ENCODE results near the gene ACTR1B.

ACTR1B gene

DNA sequence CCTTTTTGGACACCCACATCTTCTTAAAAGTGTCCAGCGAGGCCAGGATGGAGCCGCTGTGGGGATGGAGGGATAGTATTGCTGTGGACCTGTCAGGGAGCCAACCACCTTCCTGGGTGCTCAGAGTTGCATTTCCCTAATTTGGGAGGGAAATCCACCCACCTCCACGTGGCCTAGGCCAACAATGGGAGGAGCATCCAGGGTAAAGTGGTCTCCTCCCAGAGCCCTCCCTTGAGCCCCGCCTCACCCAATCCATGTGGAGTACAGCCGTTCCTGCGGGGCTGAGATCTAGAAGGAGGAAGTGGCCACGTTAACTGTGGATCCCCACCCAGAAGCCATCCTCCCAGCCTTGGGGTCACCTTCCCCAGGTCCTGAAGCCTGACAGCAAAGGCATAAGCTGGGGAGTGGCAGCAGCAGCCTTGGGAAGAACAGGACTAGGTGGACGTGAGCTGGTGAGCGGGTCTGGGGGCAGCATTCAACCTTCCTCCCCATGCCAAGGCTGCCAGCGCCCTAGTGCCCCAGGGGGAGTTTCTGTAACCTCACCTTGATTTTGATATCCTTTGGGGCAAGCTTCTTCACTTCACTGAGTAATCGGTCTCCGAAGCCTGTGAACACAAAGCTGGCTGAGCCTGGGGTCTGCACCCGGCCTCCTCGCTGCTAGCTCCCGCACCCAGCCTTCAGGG lies 6.8 kb downstream of the ACTR1B start:
- peaks cover 2% of the 10 kb centered on the region for H4K20me1 ChIP-seq (ENCODE audit: insufficient read depth, low read length)
- H3K9ac ChIP-seq (ENCODE audit: low read length), result no peak overlapping the region
- H3K4me2 ChIP-seq (ENCODE audit: low read length), result no peak overlapping the region
- no peak overlapping the region for H2AFZ ChIP-seq (ENCODE audit: low read depth, low read length)
- no peak overlapping the region for H3K4me3 ChIP-seq (ENCODE audit: low read length)
- no peaks in the 10 kb centered on the region for H3K27me3 ChIP-seq (ENCODE audit: low read depth, low read length)
- H3K9me3 ChIP-seq (ENCODE audit: insufficient read depth, low read length), result no peaks in the 10 kb centered on the region
- H3K4me1 ChIP-seq (ENCODE audit: low read length), result peaks cover 2% of the 10 kb centered on the region
- H3K36me3 ChIP-seq (replicated peaks; ENCODE audit: low read depth, low read length), result peaks cover 26% of the 10 kb centered on the region
- no peak overlapping the region for H3K27ac ChIP-seq (ENCODE audit: low read length)
- peaks cover 19% of the 10 kb centered on the region for H3K79me2 ChIP-seq (ENCODE audit: low read length)
- no peak for TF ChIP-seq EZH2phosphoT487 (IDR thresholded peaks at IDR 0.05; ENCODE audit: low read depth)
- TF ChIP-seq, protein P1, sequence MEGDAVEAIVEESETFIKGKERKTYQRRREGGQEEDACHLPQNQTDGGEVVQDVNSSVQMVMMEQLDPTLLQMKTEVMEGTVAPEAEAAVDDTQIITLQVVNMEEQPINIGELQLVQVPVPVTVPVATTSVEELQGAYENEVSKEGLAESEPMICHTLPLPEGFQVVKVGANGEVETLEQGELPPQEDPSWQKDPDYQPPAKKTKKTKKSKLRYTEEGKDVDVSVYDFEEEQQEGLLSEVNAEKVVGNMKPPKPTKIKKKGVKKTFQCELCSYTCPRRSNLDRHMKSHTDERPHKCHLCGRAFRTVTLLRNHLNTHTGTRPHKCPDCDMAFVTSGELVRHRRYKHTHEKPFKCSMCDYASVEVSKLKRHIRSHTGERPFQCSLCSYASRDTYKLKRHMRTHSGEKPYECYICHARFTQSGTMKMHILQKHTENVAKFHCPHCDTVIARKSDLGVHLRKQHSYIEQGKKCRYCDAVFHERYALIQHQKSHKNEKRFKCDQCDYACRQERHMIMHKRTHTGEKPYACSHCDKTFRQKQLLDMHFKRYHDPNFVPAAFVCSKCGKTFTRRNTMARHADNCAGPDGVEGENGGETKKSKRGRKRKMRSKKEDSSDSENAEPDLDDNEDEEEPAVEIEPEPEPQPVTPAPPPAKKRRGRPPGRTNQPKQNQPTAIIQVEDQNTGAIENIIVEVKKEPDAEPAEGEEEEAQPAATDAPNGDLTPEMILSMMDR (IDR thresholded peaks at IDR 0.05; ENCODE audit: low read depth, low read length), result no peak

DNA sequence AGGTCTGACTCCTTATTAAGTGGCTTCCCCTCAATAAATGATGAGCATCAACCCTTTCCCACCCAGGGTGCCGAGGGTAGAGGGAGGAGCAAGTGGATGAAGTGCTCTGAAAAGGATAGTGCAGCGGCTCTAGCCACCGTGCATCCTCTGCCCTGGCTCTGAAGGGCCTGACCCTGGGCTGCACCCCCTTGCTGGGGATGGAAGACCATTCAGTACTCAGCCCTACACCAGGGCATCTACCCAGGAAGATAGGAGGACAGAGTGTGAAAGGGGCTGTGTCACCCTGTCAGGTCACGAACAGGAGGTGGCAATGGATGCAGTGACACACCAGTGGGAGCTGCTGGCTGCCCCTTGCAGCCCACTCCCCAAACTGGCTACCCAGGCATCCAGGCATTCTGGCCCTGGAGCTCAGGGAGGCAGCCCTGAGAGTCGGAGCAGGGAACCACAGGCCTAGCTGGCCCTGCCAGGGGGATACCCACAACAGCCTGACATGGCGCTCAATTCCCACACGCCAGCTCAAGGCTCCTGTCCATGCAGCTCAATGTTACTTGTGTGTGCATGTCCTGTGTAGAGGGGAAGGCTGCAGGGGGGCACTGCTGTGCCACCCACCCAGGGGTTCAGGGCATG lies 7.6 kb downstream of the ACTR1B start:
- no peak for TF ChIP-seq EZH2phosphoT487 (IDR thresholded peaks at IDR 0.05; ENCODE audit: low read depth)
- TF ChIP-seq, protein P1 (IDR thresholded peaks at IDR 0.05; ENCODE audit: low read depth, low read length), result no peak
- H3K9ac ChIP-seq (ENCODE audit: low read length), result no peak overlapping the region
- H3K27me3 ChIP-seq (ENCODE audit: low read depth, low read length), result no peaks in the 10 kb centered on the region
- H3K4me2 ChIP-seq (ENCODE audit: low read length), result no peak overlapping the region
- no peak overlapping the region for H3K4me3 ChIP-seq (ENCODE audit: low read length)
- H3K79me2 ChIP-seq (ENCODE audit: low read length), result peaks cover 11% of the 10 kb centered on the region
- no peaks in the 10 kb centered on the region for H3K4me1 ChIP-seq (ENCODE audit: low read length)
- H3K27ac ChIP-seq (ENCODE audit: low read length), result no peak overlapping the region
- H3K9me3 ChIP-seq (ENCODE audit: insufficient read depth, low read length), result no peaks in the 10 kb centered on the region
- peaks cover 26% of the 10 kb centered on the region for H3K36me3 ChIP-seq (replicated peaks; ENCODE audit: low read depth, low read length)
- H4K20me1 ChIP-seq (ENCODE audit: insufficient read depth, low read length), result no peaks in the 10 kb centered on the region; the same call in 1 of the 2 replicates
- H2AFZ ChIP-seq (ENCODE audit: low read depth, low read length), result no peak overlapping the region

DNA sequence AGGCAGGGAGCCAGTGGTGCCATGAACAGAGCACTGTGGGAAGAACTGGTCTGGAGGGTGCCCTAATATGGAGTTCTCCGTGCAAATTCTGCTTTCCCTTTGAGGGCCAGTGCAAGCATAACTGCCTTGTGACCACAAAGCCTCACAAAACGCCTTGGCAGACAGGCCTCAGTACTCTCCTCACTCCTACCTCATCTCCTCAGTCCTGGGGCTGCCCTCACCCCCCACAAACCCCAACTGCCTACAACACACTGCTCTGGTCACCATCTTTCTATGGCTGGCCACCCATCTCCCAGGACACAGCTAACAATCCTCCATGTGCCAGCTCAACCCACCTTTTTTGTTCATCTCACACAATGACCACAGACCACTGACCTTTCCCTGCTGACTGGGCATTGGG lies 9.1 kb downstream of the ACTR1B start:
- Histone ChIP-seq H3K4me1 (ENCODE audit: low read length) (no peaks in the 10 kb centered on the region), H3K4me2 (ENCODE audit: low read length) (no peak overlapping the region), H3K4me3 (ENCODE audit: low read length) (no peak overlapping the region), H3K27ac (ENCODE audit: low read length) (no peak overlapping the region), H3K36me3 (replicated peaks; ENCODE audit: low read depth, low read length) (peaks cover 30% of the 10 kb centered on the region), H3K79me2 (ENCODE audit: low read length) (no peaks in the 10 kb centered on the region), H3K27me3 (ENCODE audit: low read depth, low read length) (no peaks in the 10 kb centered on the region), H2AFZ (ENCODE audit: low read depth, low read length) (no peak overlapping the region), H4K20me1 (ENCODE audit: insufficient read depth, low read length) (no peaks in the 10 kb centered on the region), H3K9ac (ENCODE audit: low read length) (no peak overlapping the region), H3K9me3 (ENCODE audit: insufficient read depth, low read length) (no peaks in the 10 kb centered on the region)
- TF ChIP-seq EZH2phosphoT487 (IDR thresholded peaks at IDR 0.05; ENCODE audit: low read depth), result no peak
- TF ChIP-seq, protein P1 (IDR thresholded peaks at IDR 0.05; ENCODE audit: low read depth, low read length), result no peak

DNA sequence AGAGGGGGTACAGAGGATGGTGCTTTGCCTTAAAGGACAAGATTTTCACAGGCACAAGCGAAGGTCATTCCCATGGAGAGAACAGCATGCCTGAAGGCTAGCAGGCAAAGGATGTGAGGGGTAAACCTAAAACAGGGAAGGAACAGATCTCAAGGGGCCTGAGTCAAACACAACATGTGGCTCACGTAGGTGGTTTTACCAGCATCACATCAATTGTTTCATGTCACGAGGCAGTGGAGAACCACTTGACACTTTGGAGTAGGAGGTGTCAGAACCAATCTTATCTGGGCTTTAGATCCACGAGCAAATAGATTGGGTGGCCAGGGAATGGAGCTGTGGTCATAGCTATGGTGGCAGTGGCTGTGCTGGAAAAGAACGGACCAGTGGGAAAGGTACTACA lies 9.5 kb downstream of the ACTR1B start:
- H2AFZ ChIP-seq (ENCODE audit: low read depth, low read length), result no peak overlapping the region
- no peaks in the 10 kb centered on the region for H3K27me3 ChIP-seq (ENCODE audit: low read depth, low read length)
- no peak overlapping the region for H3K9ac ChIP-seq (ENCODE audit: low read length)
- no peaks in the 10 kb centered on the region for H3K9me3 ChIP-seq (ENCODE audit: insufficient read depth, low read length)
- H3K36me3 ChIP-seq (replicated peaks; ENCODE audit: low read depth, low read length), result peaks cover 32% of the 10 kb centered on the region
- no peaks in the 10 kb centered on the region for H4K20me1 ChIP-seq (ENCODE audit: insufficient read depth, low read length)
- no peaks in the 10 kb centered on the region for H3K79me2 ChIP-seq (ENCODE audit: low read length)
- H3K4me1 ChIP-seq (ENCODE audit: low read length), result no peaks in the 10 kb centered on the region
- no peak overlapping the region for H3K4me3 ChIP-seq (ENCODE audit: low read length)
- TF ChIP-seq, protein P1 (IDR thresholded peaks at IDR 0.05; ENCODE audit: low read depth, low read length), result no peak
- TF ChIP-seq EZH2phosphoT487 (IDR thresholded peaks at IDR 0.05; ENCODE audit: low read depth), result no peak
- no peak overlapping the region for H3K4me2 ChIP-seq (ENCODE audit: low read length)
- no peak overlapping the region for H3K27ac ChIP-seq (ENCODE audit: low read length)
